ENCODE measurements around the gene PKM.
"Not testable (repeated sequence)": the region's sequence is repeated elsewhere in the genome, so short reads cannot be mapped to it uniquely, and the experiment has no call there.

Gene PKM

DNA sequence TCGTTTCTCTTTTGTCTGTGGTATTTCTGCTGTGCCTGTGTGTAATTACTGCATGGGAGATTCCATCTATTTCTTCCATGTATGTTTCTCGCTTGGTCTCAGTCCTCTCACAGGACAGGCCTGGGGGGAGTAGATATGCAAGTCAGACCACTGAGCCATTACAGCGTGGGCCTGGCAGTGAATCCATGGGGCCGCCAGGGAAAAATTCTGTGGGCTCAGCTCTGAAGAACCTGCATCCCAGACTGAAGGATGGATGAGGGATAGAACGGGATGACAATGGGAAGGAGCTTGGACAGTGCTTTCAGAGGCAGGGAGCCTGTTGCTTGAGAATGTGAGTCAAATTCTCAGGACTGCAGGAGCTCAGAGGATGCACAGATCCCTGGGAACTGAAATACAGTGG lies 58.2 kb downstream of the PKM start:
- Histone ChIP-seq H3K4me3 (ENCODE audit: low read length) (no peak overlapping the region), H3K4me1 (ENCODE audit: insufficient read depth, low read length) (no peaks in the 10 kb centered on the region), H3K27ac (ENCODE audit: low read length) (no peak overlapping the region), H3K9me3 (ENCODE audit: insufficient read depth, low read depth, low read length) (no peaks in the 10 kb centered on the region), H3K36me3 (ENCODE audit: insufficient read depth, low read depth, low read length) (no peaks in the 10 kb centered on the region), H3K9ac (ENCODE audit: low read depth, low read length) (no peak overlapping the region), H3K27me3 (ENCODE audit: insufficient read depth, low read length) (no peaks in the 10 kb centered on the region)

GRCh38 chr15:72171978-72172377 lies 59.0 kb downstream of the PKM start:
- not testable (repeated sequence) for H3K36me3 ChIP-seq (ENCODE audit: insufficient read depth, low read depth, low read length); H3K27me3 ChIP-seq (ENCODE audit: insufficient read depth, low read length); H3K4me1 ChIP-seq (ENCODE audit: insufficient read depth, low read length); H3K9me3 ChIP-seq (ENCODE audit: insufficient read depth, low read depth, low read length); H3K27ac ChIP-seq (ENCODE audit: low read length); H3K9ac ChIP-seq (ENCODE audit: low read depth, low read length); H3K4me3 ChIP-seq (ENCODE audit: low read length)

DNA sequence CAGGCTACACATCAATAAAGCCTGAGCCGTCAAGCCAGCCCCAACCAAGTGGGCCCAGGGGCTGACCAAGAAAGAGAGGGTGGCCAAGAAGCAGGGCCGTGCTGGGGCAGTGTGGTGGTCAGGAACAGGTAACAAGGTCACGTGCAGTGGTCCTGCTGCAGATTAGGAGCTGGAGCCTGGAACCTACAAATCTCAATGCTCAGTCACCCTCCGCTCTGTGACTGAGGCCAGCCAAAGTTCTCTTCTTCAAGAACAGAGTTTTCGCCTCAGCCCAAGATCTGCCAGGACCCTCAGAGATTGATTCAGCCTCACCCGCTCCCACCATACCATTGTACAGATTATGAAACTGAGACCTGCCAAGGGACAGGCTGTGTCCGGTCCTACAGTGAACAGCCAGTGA lies 60.3 kb downstream of the PKM start:
- H3K36me3 ChIP-seq (ENCODE audit: insufficient read depth, low read depth, low read length) = no peaks in the 10 kb centered on the region

DNA sequence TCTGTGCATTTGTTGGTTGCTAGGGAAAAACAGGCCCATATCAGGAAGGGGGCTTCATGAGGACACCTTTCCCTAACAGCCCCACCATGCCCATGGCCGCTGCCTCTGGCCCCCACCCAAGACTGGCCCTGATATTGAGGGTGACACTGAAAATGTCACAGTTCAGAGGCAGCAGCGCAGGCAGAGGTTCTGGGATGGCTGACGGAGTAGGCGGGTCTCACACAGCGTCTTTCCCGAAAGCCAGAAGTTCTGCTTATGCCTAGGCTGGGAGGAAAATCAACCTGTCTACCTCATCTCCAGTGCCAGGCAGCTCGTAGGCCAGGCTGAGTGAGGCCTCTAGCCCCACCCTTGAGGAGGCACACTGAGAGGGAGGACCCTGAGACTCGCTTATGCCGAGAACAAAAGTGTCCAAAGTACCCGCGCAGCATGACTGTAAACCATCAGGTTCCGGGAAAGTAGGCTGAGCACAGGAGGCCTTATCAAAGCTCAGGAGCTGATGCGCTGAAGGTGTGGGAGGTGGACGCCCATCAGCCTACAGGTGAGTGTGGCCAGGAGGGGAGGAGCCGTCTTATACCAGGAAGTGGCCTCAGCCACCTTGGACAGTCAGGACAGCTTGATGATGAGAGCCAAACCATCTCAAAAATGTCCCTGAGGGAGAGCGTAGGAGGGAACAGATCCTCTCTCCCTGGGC lies 60.9 kb downstream of the PKM start:
- no peaks in the 10 kb centered on the region for H3K9me3 ChIP-seq (ENCODE audit: insufficient read depth, low read depth, low read length)
- no peaks in the 10 kb centered on the region for H3K4me1 ChIP-seq (ENCODE audit: insufficient read depth, low read length)
- no peak overlapping the region for H3K27ac ChIP-seq (ENCODE audit: low read length)
- H3K9ac ChIP-seq (ENCODE audit: low read depth, low read length) = no peak overlapping the region
- no peak overlapping the region for H3K4me3 ChIP-seq (ENCODE audit: low read length)
- H3K36me3 ChIP-seq (ENCODE audit: insufficient read depth, low read depth, low read length) = no peaks in the 10 kb centered on the region
- no peaks in the 10 kb centered on the region for H3K27me3 ChIP-seq (ENCODE audit: insufficient read depth, low read length)

More for the DNA sequence above, 60.3 kb downstream of the PKM start:
- no peak overlapping the region for H3K9ac ChIP-seq (ENCODE audit: low read depth, low read length)
- H3K27me3 ChIP-seq (ENCODE audit: insufficient read depth, low read length) = no peaks in the 10 kb centered on the region
- no peaks in the 10 kb centered on the region for H3K9me3 ChIP-seq (ENCODE audit: insufficient read depth, low read depth, low read length)
- H3K4me3 ChIP-seq (ENCODE audit: low read length) = no peak overlapping the region
- no peak overlapping the region for H3K27ac ChIP-seq (ENCODE audit: low read length)
- H3K4me1 ChIP-seq (ENCODE audit: insufficient read depth, low read length) = no peaks in the 10 kb centered on the region

- Histone ChIP-seq H3K27me3 (ENCODE audit: insufficient read depth, low read length) (no peaks in the 10 kb centered on the region), H3K4me1 (ENCODE audit: insufficient read depth, low read length) (no peaks in the 10 kb centered on the region), H3K9ac (ENCODE audit: low read depth, low read length) (no peak overlapping the region), H3K4me3 (ENCODE audit: low read length) (no peak overlapping the region), H3K36me3 (ENCODE audit: insufficient read depth, low read depth, low read length) (no peaks in the 10 kb centered on the region), H3K27ac (ENCODE audit: low read length) (no peak overlapping the region), H3K9me3 (ENCODE audit: insufficient read depth, low read depth, low read length) (no peaks in the 10 kb centered on the region)
Measured at GRCh38 chr15:72169236-72169920, 61.6 kb downstream of the PKM start.

GRCh38 chr15:72168808-72169190 lies 62.2 kb downstream of the PKM start:
- Histone ChIP-seq H3K4me3 (ENCODE audit: low read length) (no peak overlapping the region), H3K9ac (ENCODE audit: low read depth, low read length) (no peak overlapping the region), H3K27me3 (ENCODE audit: insufficient read depth, low read length) (no peaks in the 10 kb centered on the region), H3K9me3 (ENCODE audit: insufficient read depth, low read depth, low read length) (no peaks in the 10 kb centered on the region), H3K27ac (ENCODE audit: low read length) (no peak overlapping the region), H3K36me3 (ENCODE audit: insufficient read depth, low read depth, low read length) (no peaks in the 10 kb centered on the region), H3K4me1 (ENCODE audit: insufficient read depth, low read length) (no peaks in the 10 kb centered on the region)

DNA sequence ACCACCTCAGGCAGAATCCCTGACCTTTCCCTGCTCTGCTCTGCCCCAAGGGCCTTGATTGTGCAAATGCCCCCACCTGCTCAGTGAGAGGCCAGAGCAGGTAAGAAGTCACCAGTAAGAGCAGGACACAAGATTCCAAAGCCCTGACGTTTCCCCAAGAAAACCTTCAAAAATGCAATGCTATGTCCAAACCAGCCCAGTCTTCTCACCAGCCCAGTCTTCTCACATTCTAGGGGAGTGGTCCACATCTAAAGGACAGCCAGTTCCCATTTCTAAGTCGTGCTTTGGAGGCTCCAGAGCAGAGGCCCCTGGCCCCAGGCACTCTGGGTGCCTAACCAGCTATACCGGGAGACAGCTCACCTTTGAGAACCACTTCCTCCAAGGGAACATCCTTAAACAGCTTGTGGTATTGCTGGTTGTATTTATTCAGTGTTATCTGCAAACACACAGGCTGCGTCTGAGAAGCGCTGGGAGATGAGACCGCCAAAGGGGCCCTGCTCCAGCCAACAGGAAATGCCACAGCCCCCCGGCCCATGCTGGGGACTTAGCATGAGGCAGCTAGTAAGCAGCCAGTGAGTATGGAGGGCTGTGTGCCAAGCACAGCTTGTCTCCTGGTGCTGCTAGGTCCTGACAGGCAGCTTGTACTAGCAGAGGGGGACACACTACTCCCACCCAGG lies 62.7 kb downstream of the PKM start:
- Histone ChIP-seq H3K9me3 (ENCODE audit: insufficient read depth, low read depth, low read length) (no peaks in the 10 kb centered on the region), H3K9ac (ENCODE audit: low read depth, low read length) (no peak overlapping the region), H3K27me3 (ENCODE audit: insufficient read depth, low read length) (no peaks in the 10 kb centered on the region), H3K4me3 (ENCODE audit: low read length) (no peak overlapping the region), H3K4me1 (ENCODE audit: insufficient read depth, low read length) (no peaks in the 10 kb centered on the region), H3K27ac (ENCODE audit: low read length) (no peak overlapping the region), H3K36me3 (ENCODE audit: insufficient read depth, low read depth, low read length) (no peaks in the 10 kb centered on the region)

DNA sequence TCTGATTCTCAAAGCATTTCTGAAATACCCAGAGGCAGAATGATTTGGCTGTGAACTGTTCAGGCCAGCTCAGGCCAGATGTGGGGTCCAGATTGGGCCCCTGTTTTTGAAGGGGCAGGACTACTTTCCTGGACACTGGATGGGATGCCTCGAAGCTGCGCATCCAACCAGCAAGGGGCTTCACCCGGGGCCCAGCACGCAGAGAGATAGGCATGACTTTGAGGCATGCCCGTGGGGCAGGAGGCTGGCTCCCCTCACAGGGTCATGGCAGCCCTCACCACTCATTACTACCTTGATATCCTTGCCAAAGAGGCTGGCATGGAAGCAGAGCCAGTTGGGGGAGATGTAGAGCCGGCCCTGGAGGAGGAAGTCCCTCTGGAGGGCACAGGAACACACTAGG lies 63.5 kb downstream of the PKM start:
- no peaks in the 10 kb centered on the region for H3K4me1 ChIP-seq (ENCODE audit: insufficient read depth, low read length)
- H3K36me3 ChIP-seq (ENCODE audit: insufficient read depth, low read depth, low read length) = no peaks in the 10 kb centered on the region
- H3K4me3 ChIP-seq (ENCODE audit: low read length) = no peak overlapping the region
- no peak overlapping the region for H3K27ac ChIP-seq (ENCODE audit: low read length)
- H3K27me3 ChIP-seq (ENCODE audit: insufficient read depth, low read length) = no peaks in the 10 kb centered on the region
- H3K9ac ChIP-seq (ENCODE audit: low read depth, low read length) = no peak overlapping the region
- no peaks in the 10 kb centered on the region for H3K9me3 ChIP-seq (ENCODE audit: insufficient read depth, low read depth, low read length)

GRCh38 chr15:72166716-72167417 lies 64.1 kb downstream of the PKM start:
- H3K9ac ChIP-seq (ENCODE audit: low read depth, low read length) = no peak overlapping the region
- H3K27me3 ChIP-seq (ENCODE audit: insufficient read depth, low read length) = no peaks in the 10 kb centered on the region
- no peaks in the 10 kb centered on the region for H3K4me1 ChIP-seq (ENCODE audit: insufficient read depth, low read length)
- H3K36me3 ChIP-seq (ENCODE audit: insufficient read depth, low read depth, low read length) = no peaks in the 10 kb centered on the region
- H3K27ac ChIP-seq (ENCODE audit: low read length) = no peak overlapping the region
- H3K4me3 ChIP-seq (ENCODE audit: low read length) = no peak overlapping the region
- no peaks in the 10 kb centered on the region for H3K9me3 ChIP-seq (ENCODE audit: insufficient read depth, low read depth, low read length)

- no peaks in the 10 kb centered on the region for H3K27me3 ChIP-seq (ENCODE audit: insufficient read depth, low read length)
Measured at GRCh38 chr15:72163719-72164118, 67.3 kb downstream of the PKM start.

DNA sequence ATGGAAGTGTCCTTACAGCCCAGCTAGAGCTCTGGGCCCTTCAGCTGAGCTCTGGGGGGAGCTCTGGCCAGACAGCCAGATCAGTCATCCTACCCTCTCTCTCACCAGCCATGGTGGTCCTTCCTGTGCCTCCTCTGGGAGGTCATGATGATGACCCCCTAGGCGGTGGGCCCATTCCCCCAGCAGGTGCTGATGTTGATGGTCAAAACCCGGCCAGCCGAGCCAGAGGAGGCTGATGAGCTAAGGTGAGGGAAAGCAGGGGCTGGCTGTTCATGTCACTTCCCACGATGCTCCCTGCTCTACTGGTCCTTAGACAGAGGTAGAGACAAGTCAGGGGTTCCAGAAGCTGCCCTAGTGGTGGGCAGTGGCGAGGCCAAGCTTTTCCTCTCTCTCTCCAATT lies 68.4 kb downstream of the PKM start:
- Histone ChIP-seq H3K4me1 (ENCODE audit: insufficient read depth, low read length) (no peaks in the 10 kb centered on the region), H3K27ac (ENCODE audit: low read length) (no peak overlapping the region), H3K9ac (ENCODE audit: low read depth, low read length) (no peak overlapping the region), H3K9me3 (ENCODE audit: insufficient read depth, low read depth, low read length) (no peaks in the 10 kb centered on the region), H3K27me3 (ENCODE audit: insufficient read depth, low read length) (no peaks in the 10 kb centered on the region), H3K36me3 (ENCODE audit: insufficient read depth, low read depth, low read length) (no peaks in the 10 kb centered on the region), H3K4me3 (ENCODE audit: low read length) (no peak overlapping the region)

More at GRCh38 chr15:72163719-72164118, 67.3 kb downstream of the PKM start:
- Histone ChIP-seq H3K9me3 (ENCODE audit: insufficient read depth, low read depth, low read length) (no peaks in the 10 kb centered on the region), H3K36me3 (ENCODE audit: insufficient read depth, low read depth, low read length) (no peaks in the 10 kb centered on the region), H3K9ac (ENCODE audit: low read depth, low read length) (no peak overlapping the region), H3K4me1 (ENCODE audit: insufficient read depth, low read length) (no peaks in the 10 kb centered on the region), H3K4me3 (ENCODE audit: low read length) (no peak overlapping the region), H3K27ac (ENCODE audit: low read length) (no peak overlapping the region)

Data from iPS-20b (cell line).